Mesendoderm (in vitro differentiated cells): ENCODE measurements around the gene PPDPF.

Experiments used
- DNase-seq: peaks from one replicate; pipeline ENCODE4 v3.0.0; 2013
- H2AK5ac ChIP-seq: 2 replicates; pipeline ENCODE4 v1.6.1; 2013; ENCODE audit warnings: low read length, inconsistent platforms
- H2BK120ac ChIP-seq: 2 replicates; pipeline ENCODE4 v1.6.1; 2013; ENCODE audit warnings: low read depth, mild to moderate bottlenecking, low read length, moderate library complexity, mixed read lengths
- H2BK15ac ChIP-seq: replicated peaks from 2 replicates; pipeline ENCODE4 v1.6.1; 2013; ENCODE audit warnings: low read depth, mild to moderate bottlenecking, moderate library complexity
- H2BK5ac ChIP-seq: 2 replicates; pipeline ENCODE4 v1.6.1; 2013; ENCODE audit warnings: low read length, inconsistent platforms
- H3K18ac ChIP-seq: 2 replicates; pipeline ENCODE4 v1.6.1; 2013; ENCODE audit warnings: mild to moderate bottlenecking, low read length, mixed read lengths
- H3K23ac ChIP-seq: one replicate; pipeline ENCODE4 v1.6.1; 2013; ENCODE audit warnings: low read length
- H3K27ac ChIP-seq: 2 replicates; pipeline ENCODE4 v1.5.1; 2013; ENCODE audit warnings: low read depth, mild to moderate bottlenecking, inconsistent platforms, low read length, moderate library complexity
- H3K27me3 ChIP-seq: 2 replicates; pipeline ENCODE4 v1.6.1; 2013; ENCODE audit warnings: low read length, control low read depth, mild to moderate bottlenecking, inconsistent platforms; ENCODE audit not compliant: insufficient read depth, poor library complexity
- H3K36me3 ChIP-seq: 2 replicates; pipeline ENCODE4 v1.6.1; 2013; ENCODE audit warnings: low read length, inconsistent platforms; ENCODE audit not compliant: control insufficient read depth, insufficient read depth
- H3K4ac ChIP-seq: one replicate; pipeline ENCODE4 v1.6.1; 2013; ENCODE audit warnings: low read depth, mild to moderate bottlenecking, low read length, moderate library complexity
- H3K4me1 ChIP-seq: 2 replicates; pipeline ENCODE4 v1.6.1; 2013; ENCODE audit warnings: low read depth, low read length, inconsistent platforms; ENCODE audit not compliant: control insufficient read depth
- H3K4me2 ChIP-seq: 2 replicates; pipeline ENCODE4 v1.6.1; 2013; ENCODE audit warnings: low read length
- H3K4me3 ChIP-seq: 2 replicates; pipeline ENCODE4 v1.5.1; 2013; ENCODE audit warnings: mild to moderate bottlenecking, low read length
- H3K56ac ChIP-seq: one replicate; pipeline ENCODE4 v1.6.1; 2013; ENCODE audit warnings: low read length
- H3K79me1 ChIP-seq: 2 replicates; pipeline ENCODE4 v1.6.1; 2013; ENCODE audit warnings: low read length, inconsistent platforms
- H3K79me2 ChIP-seq: 2 replicates; pipeline ENCODE4 v1.6.1; 2013; ENCODE audit warnings: mild to moderate bottlenecking, low read length; ENCODE audit not compliant: control insufficient read depth, insufficient read depth
- H3K9ac ChIP-seq: 2 replicates; pipeline ENCODE4 v1.6.1; 2013; ENCODE audit warnings: low read length, inconsistent platforms
- H4K5ac ChIP-seq: one replicate; pipeline ENCODE4 v1.6.1; 2013; ENCODE audit warnings: low read length
- H4K8ac ChIP-seq: one replicate; pipeline ENCODE4 v1.6.1; 2013; ENCODE audit warnings: low read depth, mild to moderate bottlenecking, control low read depth, low read length, moderate library complexity
- WGBS: extraction: QIAGEN DNeasy Blood & Tissue Kit; methylation state at CpG from one replicate; pipeline ENCODE4 v1.1.7; 2013; ENCODE audit warnings: low lambda C conversion rate, missing lambda C conversion rate; ENCODE audit not compliant: insufficient coverage; ENCODE audit errors: extremely low coverage; 5-methylcytosine and 5-hydroxymethylcytosine counted together

PPDPF gene

GRCh38 chr20:63473555-63474449 lies 46.8 kb upstream of the PPDPF start:
- H3K27me3 ChIP-seq = no peaks in the 10 kb centered on the region
- no peak overlapping the region for H2BK5ac ChIP-seq
- no peaks in the 10 kb centered on the region for H3K4me1 ChIP-seq
- no peak overlapping the region for H3K23ac ChIP-seq
- H3K9ac ChIP-seq = no peak overlapping the region
- no peak overlapping the region for H3K56ac ChIP-seq
- no peak overlapping the region for H3K4ac ChIP-seq
- no peak overlapping the region for H3K4me2 ChIP-seq
- no peak for DNase-seq
- H2AK5ac ChIP-seq = no peak overlapping the region
- no peak overlapping the region for H2BK15ac ChIP-seq
- H4K8ac ChIP-seq = no peak overlapping the region
- no peak overlapping the region for H2BK120ac ChIP-seq
- H3K79me2 ChIP-seq = peaks cover 14% of the 10 kb centered on the region
- H3K18ac ChIP-seq = no peak overlapping the region
- no CpG with 5 or more reads among the region's 30 CpGs for WGBS
- no peak overlapping the region for H4K5ac ChIP-seq
- no peaks in the 10 kb centered on the region for H3K36me3 ChIP-seq
- no peak overlapping the region for H3K27ac ChIP-seq
- H3K4me3 ChIP-seq = no peak overlapping the region
- H3K79me1 ChIP-seq = peaks cover 4% of the 10 kb centered on the region

DNA sequence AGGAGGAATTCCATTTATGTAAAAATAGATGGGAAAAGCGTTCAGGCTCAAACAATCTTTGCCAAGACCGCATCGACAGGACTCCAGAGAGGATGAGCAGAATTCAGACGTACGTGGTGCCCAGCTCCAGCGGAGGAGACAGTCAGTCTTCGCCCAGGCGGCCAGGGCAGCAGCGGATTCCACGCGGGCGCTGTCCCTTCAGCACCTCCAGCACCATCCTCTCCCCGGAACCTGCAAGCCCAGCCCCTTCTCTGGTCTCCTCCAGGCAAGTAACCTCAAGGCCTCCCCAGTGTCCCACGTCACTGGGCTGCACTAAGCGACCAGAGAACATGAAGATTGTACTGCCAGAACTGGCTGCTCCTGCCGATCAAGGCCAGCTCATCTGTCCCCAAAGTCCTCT lies 45.4 kb upstream of the PPDPF start:
- no peaks in the 10 kb centered on the region for H3K4me1 ChIP-seq
- no CpG with 5 or more reads among the region's 16 CpGs for WGBS
- no peaks in the 10 kb centered on the region for H3K27me3 ChIP-seq
- H3K79me2 ChIP-seq = peaks cover 9% of the 10 kb centered on the region
- no peak overlapping the region for H2BK5ac ChIP-seq
- no peak overlapping the region for H3K27ac ChIP-seq
- H3K36me3 ChIP-seq = no peaks in the 10 kb centered on the region
- no peak overlapping the region for H3K4me3 ChIP-seq
- peaks cover 2% of the 10 kb centered on the region for H3K79me1 ChIP-seq
- H2BK15ac ChIP-seq = no peak overlapping the region
- no peak overlapping the region for H3K23ac ChIP-seq
- peak; percentile 78 for DNase-seq
- no peak overlapping the region for H4K5ac ChIP-seq
- no peak overlapping the region for H3K4ac ChIP-seq
- H3K4me2 ChIP-seq = no peak overlapping the region
- no peak overlapping the region for H3K9ac ChIP-seq
- H4K8ac ChIP-seq = no peak overlapping the region
- no peak overlapping the region for H2AK5ac ChIP-seq
- no peak overlapping the region for H2BK120ac ChIP-seq
- H3K56ac ChIP-seq = no peak overlapping the region
- no peak overlapping the region for H3K18ac ChIP-seq

DNA sequence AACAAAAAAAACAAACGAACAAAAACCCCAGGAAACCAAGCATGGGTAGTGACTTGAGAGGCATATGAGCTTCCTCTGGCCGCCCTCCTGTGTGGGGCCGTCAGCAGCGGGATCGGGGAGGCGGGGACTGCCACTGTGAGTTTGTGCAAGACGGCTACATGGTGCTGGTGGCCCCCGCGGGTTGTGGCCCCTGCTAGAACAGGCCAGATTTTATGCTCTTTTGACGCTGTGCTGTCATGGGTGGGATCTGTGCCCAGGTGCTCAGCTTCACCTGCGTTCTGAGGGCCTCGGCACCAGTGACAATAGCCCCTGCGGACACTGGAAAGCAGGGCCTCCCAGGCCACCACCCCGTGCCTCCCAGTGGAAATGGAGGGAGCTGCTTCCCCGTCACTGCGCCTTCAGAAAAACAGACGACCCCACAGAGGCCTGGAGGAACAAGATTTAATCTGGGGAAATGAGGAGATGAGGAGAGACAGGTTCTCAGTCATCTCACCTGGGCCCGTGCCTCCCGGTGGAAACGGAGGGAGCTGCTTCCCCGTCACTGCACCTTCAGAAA lies 43.4 kb upstream of the PPDPF start:
- no peak overlapping the region for H3K4me2 ChIP-seq
- no peak overlapping the region for H3K4ac ChIP-seq
- no peaks in the 10 kb centered on the region for H3K36me3 ChIP-seq
- H3K18ac ChIP-seq = no peak overlapping the region
- no peak overlapping the region for H2BK120ac ChIP-seq
- no peaks in the 10 kb centered on the region for H3K4me1 ChIP-seq
- H3K56ac ChIP-seq = no peak overlapping the region
- no peak overlapping the region for H2AK5ac ChIP-seq
- H3K27ac ChIP-seq = no peak overlapping the region
- no peak overlapping the region for H3K4me3 ChIP-seq
- no peaks in the 10 kb centered on the region for H3K27me3 ChIP-seq
- no CpG with 5 or more reads among the region's 21 CpGs for WGBS
- no peak overlapping the region for H4K5ac ChIP-seq
- no peak for DNase-seq
- H2BK15ac ChIP-seq = no peak overlapping the region
- H3K79me1 ChIP-seq = no peaks in the 10 kb centered on the region
- H4K8ac ChIP-seq = no peak overlapping the region
- no peaks in the 10 kb centered on the region for H3K79me2 ChIP-seq
- no peak overlapping the region for H2BK5ac ChIP-seq
- H3K23ac ChIP-seq = no peak overlapping the region
- H3K9ac ChIP-seq = no peak overlapping the region

- Histone ChIP-seq H3K4me1 (no peaks in the 10 kb centered on the region), H3K56ac (no peak overlapping the region), H4K8ac (no peak overlapping the region), H3K18ac (no peak overlapping the region), H3K4ac (no peak overlapping the region), H4K5ac (no peak overlapping the region), H3K79me1 (no peaks in the 10 kb centered on the region), H3K23ac (no peak overlapping the region), H2BK15ac (no peak overlapping the region), H3K36me3 (no peaks in the 10 kb centered on the region), H3K27me3 (no peaks in the 10 kb centered on the region), H2BK120ac (no peak overlapping the region), H3K79me2 (no peaks in the 10 kb centered on the region), H3K9ac (no peak overlapping the region), H3K4me3 (no peak overlapping the region), H3K27ac (no peak overlapping the region), H2AK5ac (no peak overlapping the region), H3K4me2 (no peak overlapping the region), H2BK5ac (no peak overlapping the region)
- no CpG with 5 or more reads among the region's 17 CpGs for WGBS
- DNase-seq = no peak
Measured at GRCh38 chr20:63477944-63478343, 42.6 kb upstream of the PPDPF start.

DNA sequence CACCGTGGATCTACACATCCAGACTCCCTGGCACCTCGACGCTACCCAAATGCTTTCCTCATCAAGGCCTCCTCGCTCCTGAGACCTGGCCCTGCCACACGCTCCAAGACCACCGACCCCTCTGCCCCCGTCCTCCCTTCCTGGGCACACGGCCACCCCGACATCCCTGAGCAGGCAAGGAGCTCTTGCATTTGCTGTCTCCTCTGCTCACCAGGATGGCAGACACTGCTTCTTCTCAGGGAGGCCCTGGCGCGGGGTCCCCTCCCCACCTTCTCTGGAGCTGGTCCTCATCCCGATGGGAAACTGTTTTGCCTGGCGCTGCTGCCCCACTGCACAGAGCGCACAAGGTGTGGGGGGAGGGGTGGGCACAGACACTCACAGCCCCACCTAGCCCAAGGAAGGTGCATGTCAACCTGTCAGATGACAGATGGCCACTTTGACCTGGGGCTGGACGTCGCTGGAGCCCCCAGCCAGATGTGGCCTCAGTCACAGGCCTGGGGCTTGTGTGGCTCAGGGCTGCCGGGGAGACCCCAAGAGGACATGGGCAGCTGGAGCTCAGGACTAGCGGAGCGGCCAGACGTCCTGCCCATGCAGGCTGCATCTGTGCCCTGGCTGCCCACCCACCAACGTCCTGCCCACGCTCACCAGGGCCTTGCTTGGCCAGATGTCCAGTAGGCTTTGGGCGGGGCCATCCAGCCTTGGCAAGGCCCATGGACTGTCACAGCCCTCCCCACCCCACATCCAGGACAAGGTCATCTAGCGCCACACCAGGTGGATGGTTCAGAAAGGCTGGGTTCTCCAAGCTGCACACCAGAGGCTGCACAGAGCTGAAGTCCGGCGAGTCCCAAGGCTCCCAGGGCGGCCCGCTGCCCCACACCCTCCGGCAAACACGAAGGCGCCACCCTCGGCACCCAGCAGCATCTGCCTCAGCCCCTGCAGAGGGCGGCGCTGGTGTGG lies 41.9 kb upstream of the PPDPF start:
- no peak overlapping the region for H3K4ac ChIP-seq
- DNase-seq = no peak
- no peak overlapping the region for H2BK120ac ChIP-seq
- H4K5ac ChIP-seq = no peak overlapping the region
- no peak overlapping the region for H2AK5ac ChIP-seq
- no peak overlapping the region for H3K4me2 ChIP-seq
- no peak overlapping the region for H3K4me3 ChIP-seq
- H2BK5ac ChIP-seq = no peak overlapping the region
- H3K56ac ChIP-seq = no peak overlapping the region
- WGBS = no CpG with 5 or more reads among the region's 34 CpGs
- H3K36me3 ChIP-seq = no peaks in the 10 kb centered on the region
- H2BK15ac ChIP-seq = no peak overlapping the region
- no peak overlapping the region for H3K27ac ChIP-seq
- no peaks in the 10 kb centered on the region for H3K79me1 ChIP-seq
- no peak overlapping the region for H3K9ac ChIP-seq
- H3K4me1 ChIP-seq = no peaks in the 10 kb centered on the region
- H4K8ac ChIP-seq = no peak overlapping the region
- H3K23ac ChIP-seq = no peak overlapping the region
- no peaks in the 10 kb centered on the region for H3K79me2 ChIP-seq
- no peak overlapping the region for H3K18ac ChIP-seq
- no peaks in the 10 kb centered on the region for H3K27me3 ChIP-seq
